Endothelial cell of umbilical vein (primary cell): ENCODE data around the gene TAF15.

Experiments used
- CTCF ChIP-seq, 2 donors: IDR thresholded peaks; 1 replicate in 1 of 2; 2 replicates in 1 of 2; pipeline ENCODE4 v1.5.1; 2011; ENCODE audit warnings: low read length in 2 of 2, mild to moderate bottlenecking in 2 of 2, moderate library complexity in 2 of 2, control low read depth in 1 of 2, inconsistent platforms in 1 of 2, low read depth in 1 of 2; ENCODE audit not compliant: insufficient read depth in 1 of 2; ENCODE audit errors: extremely low read depth in 1 of 2
- POLR2A ChIP-seq: IDR thresholded peaks from 2 replicates; pipeline ENCODE4 v1.6.1; 2012; ENCODE audit warnings: low read depth, mild to moderate bottlenecking, control low read depth, low read length

- no peak for TF ChIP-seq CTCF (IDR thresholded peaks at IDR 0.05; ENCODE audit: extremely low read depth in 1 of 2, insufficient read depth in 1 of 2, low read depth in 1 of 2, low read length in 2 of 2)
- TF ChIP-seq POLR2A = no peak
These were observed 20.6 kb upstream of the TAF15 start for GRCh38 chr17:35788477-35789368.
